GM10248 (cell line): Measurements from ENCODE around the gene BLOC1S1.

ENCODE experiments used
- CTCF ChIA-PET: fragments of 300-600 bp; sonication (Branson Sonifier 250); formaldehyde crosslinking; extraction: SDS; loops from one replicate; lab custom pipeline; 2021; ENCODE audit warnings: antibody characterized with exemption; lab: Yijun Ruan, JAX
- POLR2A ChIA-PET: fragments of 350-650 bp; sonication (Branson Sonifier 250); formaldehyde crosslinking; extraction: SDS; loops from one replicate; lab custom pipeline; 2020; ENCODE audit warnings: antibody characterized with exemption; lab: Yijun Ruan, JAX
- DNase-seq: peaks from one replicate; pipeline ENCODE4 v3.0.0; 2012; ENCODE audit errors: extremely low spot score
- CTCF ChIP-seq: IDR thresholded peaks from 2 replicates; pipeline ENCODE4 v1.5.1; 2012; ENCODE audit warnings: mild to moderate bottlenecking, low read depth; ENCODE audit errors: extremely low read depth, missing control alignments, control extremely low read depth

BLOC1S1 gene

GRCh38 chr12:55744340-55745030, 28.6 kb downstream of the BLOC1S1 start:
- no peak for TF ChIP-seq CTCF
- ChIA-PET POLR2A (interaction anchor here (0.5 to 2.4 kb wide), 6 partner anchors 14 to 230 kb away, joined by 3 to 8 read pairs (median 4); partner anchors contain the start of genes ORMDL2 and RAB5B), CTCF (interaction anchor here (0.8 to 4.5 kb wide), 8 partner anchors 8 to 295 kb away, joined by 3 to 19 read pairs (median 4); partner anchors contain the start of gene SUOX)
- DNase-seq, result no peak

- POLR2A ChIA-PET, result interaction anchor here (0.5 to 2.4 kb wide), 4 partner anchors 15 to 229 kb away, joined by 3 to 8 read pairs (median 6); partner anchors contain the start of gene RAB5B
- CTCF ChIA-PET, result interaction anchor here (0.8 to 4.8 kb wide), 8 partner anchors 8 to 251 kb away, joined by 3 to 42 read pairs (median 8); partner anchors contain the start of gene SUOX
- TF ChIP-seq CTCF, result no peak
- no peak for DNase-seq
These were observed 29.7 kb downstream of the BLOC1S1 start for GRCh38 chr12:55745361-55746173.

- no peak for TF ChIP-seq CTCF
- CTCF ChIA-PET, result interaction anchor here (0.9 to 4.8 kb wide), 12 partner anchors 9 to 443 kb away, joined by 3 to 42 read pairs (median 4); partner anchors contain the start of genes SMARCC2 and SUOX
- no peak for DNase-seq
- POLR2A ChIA-PET, result no interaction called here
These were observed 30.5 kb downstream of the BLOC1S1 start for GRCh38 chr12:55746174-55746912.

GRCh38 chr12:55746913-55747231, 31.0 kb downstream of the BLOC1S1 start:
- ChIA-PET POLR2A (no interaction called here), CTCF (interaction anchor here (0.9 to 4.8 kb wide), 13 partner anchors 9 to 443 kb away, joined by 3 to 42 read pairs (median 4); partner anchors contain the start of genes SMARCC2 and SUOX)
- no peak for TF ChIP-seq CTCF
- no peak for DNase-seq

- CTCF ChIA-PET, result interaction anchor here (1.2 to 4.8 kb wide), 6 partner anchors 9 to 248 kb away, joined by 3 to 42 read pairs (median 10); partner anchors contain the start of genes DGKA and SUOX
- no peak for DNase-seq
- TF ChIP-seq CTCF, result no peak
- POLR2A ChIA-PET, result no interaction called here
These were observed 32.6 kb downstream of the BLOC1S1 start for GRCh38 chr12:55748230-55748993.
